Iris pigment epithelial cell (primary cell): ENCODE results near the gene CREB3.

Experiments
- DNase-seq: peaks from one replicate; pipeline ENCODE4 v3.0.0-alpha.2; 2011; ENCODE audit warnings: low read depth

The CREB3 gene

GRCh38 chr9:35781066-35781465 lies 48.6 kb downstream of the CREB3 start:
- no peak for DNase-seq

GRCh38 chr9:35783418-35783817 lies 51.0 kb downstream of the CREB3 start:
- no peak for DNase-seq
